Fibroblast of villous mesenchyme (primary cell): Measurements from ENCODE around the gene CFAP61. TPM values are rescaled to one million over a fixed set of nuclear protein-coding genes. Genes with fewer than 3 reads are reported as not detected.

Experiments used
- DNase-seq: peaks from one replicate; pipeline ENCODE4 v3.0.0-alpha.2; 2010; ENCODE audit warnings: low read depth
- H3K4me3 ChIP-seq: 2 replicates; pipeline ENCODE4 v1.5.1; 2011; ENCODE audit warnings: low read depth, mild to moderate bottlenecking, low read length
- small RNA-seq: library from RNA; depleted of rRNA; stranded (forward); fragments of <200 nt; gene quantifications from one replicate; pipeline ENCODE3, GENCODE V24; 2012
- total RNA-seq: library from RNA; depleted of rRNA; stranded (reverse); fragments of >200 nt; gene quantifications from 2 replicates; pipeline ENCODE4 v1.2.3, GENCODE V29; 2012
- TF ChIP-seq, protein P1 (sequence below): IDR thresholded peaks from 2 replicates; pipeline ENCODE4 v1.5.1; 2012; ENCODE audit warnings: low read depth, mild to moderate bottlenecking, low read length; ENCODE audit not compliant: insufficient read depth

CFAP61 gene
- total RNA-seq, 1 donor = 0.43 TPM

DNA sequence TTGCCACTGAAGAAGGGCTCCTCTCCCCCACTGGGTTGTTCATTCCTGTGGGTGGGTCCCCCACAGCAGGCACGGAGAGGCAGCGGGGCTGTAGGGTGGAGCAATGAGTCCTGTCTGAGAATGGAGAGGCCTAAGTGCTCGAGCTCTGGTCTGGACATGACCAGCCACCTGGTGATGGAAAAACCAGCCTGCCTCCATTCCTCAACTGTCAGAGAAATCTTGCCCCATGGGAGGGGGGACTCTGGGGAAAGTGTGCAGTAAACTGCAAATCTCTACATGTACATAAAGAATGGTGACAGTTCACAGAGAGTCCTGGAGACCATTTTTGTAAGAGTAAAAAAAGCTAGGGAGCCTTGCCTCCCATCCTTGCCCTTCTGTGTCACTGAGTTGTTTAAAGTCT is 349.7 kb downstream of the CFAP61 start:
- no peak for DNase-seq
- no peak overlapping the region for H3K4me3 ChIP-seq
- TF ChIP-seq, protein P1, sequence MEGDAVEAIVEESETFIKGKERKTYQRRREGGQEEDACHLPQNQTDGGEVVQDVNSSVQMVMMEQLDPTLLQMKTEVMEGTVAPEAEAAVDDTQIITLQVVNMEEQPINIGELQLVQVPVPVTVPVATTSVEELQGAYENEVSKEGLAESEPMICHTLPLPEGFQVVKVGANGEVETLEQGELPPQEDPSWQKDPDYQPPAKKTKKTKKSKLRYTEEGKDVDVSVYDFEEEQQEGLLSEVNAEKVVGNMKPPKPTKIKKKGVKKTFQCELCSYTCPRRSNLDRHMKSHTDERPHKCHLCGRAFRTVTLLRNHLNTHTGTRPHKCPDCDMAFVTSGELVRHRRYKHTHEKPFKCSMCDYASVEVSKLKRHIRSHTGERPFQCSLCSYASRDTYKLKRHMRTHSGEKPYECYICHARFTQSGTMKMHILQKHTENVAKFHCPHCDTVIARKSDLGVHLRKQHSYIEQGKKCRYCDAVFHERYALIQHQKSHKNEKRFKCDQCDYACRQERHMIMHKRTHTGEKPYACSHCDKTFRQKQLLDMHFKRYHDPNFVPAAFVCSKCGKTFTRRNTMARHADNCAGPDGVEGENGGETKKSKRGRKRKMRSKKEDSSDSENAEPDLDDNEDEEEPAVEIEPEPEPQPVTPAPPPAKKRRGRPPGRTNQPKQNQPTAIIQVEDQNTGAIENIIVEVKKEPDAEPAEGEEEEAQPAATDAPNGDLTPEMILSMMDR = no peak

DNA sequence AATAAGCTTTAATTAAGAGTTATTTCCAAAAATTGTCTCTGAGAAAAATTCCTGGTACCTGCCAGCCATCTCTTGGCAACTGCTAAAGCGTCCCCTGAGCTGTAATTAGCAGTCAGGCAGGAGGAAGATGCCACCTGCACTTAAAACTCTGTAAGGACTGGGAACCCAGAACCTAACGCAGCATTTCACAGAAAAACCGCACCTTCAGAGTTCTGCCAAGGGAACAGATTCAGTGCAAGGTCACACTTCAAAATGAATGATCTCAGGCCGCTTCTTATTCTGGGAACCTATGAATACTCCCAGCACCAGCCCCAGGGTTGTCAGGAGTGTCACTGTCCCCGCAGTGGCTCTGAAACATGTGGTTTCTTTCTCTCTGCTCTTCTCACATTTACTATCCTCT is 352.3 kb downstream of the CFAP61 start:
- no peak overlapping the region for H3K4me3 ChIP-seq
- TF ChIP-seq, protein P1 = no peak
- DNase-seq = no peak

DNA sequence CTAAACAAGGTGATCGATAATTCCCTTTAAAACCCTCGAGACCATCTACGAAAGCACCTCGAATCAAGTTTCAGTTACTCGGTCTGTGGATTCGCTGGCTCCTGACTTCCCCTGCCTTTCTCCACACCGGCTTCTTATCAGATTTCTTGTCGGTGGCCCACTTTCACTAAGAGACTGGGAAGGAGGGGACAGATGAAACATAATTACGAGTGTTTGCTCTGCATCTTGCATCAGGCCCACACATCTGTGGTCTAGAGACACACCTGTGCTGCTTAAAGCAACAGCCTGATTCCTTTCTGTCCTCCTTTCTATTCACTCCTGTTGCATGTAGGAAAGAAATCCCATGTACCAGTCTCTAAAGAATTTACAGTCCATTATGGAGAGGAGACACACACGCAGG is 353.3 kb downstream of the CFAP61 start:
- TF ChIP-seq, protein P1 = no peak
- H3K4me3 ChIP-seq = no peak overlapping the region
- no peak for DNase-seq

DNA sequence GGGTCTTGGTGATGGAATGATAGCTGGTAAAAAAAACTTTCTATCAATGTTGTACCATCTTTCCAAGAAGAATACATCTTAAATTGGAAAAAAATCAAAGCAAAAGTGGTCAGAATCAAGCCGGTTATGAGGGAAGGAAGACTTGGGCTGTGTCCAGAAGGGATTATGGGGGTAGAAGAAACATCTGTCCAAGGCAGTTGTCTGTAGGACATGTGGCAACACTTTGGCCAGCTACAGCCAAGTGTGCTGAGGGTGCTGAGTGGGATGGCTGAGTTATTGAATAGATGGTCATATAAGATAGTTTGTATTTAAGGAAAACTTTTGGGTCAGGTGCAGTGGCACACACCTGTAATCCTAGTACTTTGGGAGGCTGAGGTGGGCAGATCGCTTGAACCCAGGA is 354.0 kb downstream of the CFAP61 start:
- H3K4me3 ChIP-seq = no peak overlapping the region
- TF ChIP-seq, protein P1 = no peak
- DNase-seq = no peak

DNA sequence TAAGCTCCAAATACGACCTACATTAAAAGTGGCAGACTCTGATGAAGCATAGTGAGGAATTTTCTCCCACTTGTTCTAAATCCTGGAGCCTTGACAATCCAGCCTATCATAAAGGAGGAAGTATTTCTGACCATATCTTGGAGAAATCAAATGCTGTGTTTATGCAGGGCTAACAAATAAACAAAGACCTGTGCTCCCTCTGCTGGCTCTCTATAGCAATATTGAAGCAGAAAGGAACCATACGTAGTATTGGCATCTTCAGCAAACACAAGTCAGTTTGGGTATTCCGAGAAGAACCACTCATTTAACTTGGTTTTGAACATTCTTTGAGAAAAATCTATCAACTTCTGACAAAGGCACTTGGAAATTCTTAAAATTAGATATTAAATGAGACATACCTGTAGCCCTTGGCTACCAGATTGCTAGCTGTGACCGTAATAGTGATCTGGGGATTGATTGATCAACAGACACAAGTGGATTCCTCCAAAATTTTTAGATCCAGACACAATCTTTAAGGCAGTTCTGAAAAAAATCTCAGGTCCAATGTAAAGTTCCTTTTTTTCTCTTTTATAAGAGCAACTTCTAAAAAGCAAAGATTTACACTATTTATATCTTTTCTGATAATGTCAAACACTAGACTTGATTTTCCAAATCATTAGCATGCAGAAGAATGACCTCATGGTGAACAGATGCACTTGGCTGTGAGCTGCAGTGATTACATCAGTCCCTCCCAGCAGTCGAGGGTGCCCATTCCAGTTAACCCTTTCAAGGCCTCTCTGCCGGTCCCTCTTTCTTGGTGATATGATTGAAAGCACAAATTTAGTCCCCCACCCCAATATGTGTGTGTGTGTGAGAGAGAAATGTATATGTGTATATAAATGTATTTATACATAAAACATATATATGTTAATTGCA is 355.8 kb downstream of the CFAP61 start:
- TF ChIP-seq, protein P1 = peak; percentile 39
- peak; percentile 23 for DNase-seq
- no peak overlapping the region for H3K4me3 ChIP-seq

DNA sequence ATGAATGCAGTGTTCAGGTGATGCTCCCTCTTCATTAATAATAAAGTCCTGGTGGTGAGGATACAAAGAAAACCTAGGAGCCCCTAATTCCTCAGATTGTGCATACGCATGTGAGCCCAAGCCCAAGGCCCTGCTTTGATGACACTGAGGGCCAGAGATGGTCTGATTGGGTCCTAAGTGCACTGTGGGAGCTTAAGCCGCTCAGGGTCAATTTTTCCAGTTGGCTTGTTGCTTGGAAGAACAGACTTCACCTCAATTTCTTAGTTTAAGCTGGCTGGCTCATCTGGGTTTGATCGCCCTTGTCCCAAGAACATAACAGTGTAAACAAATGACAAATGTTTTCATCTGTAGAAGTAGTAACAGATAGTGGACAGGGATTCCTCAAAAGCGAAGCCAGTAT is 357.0 kb downstream of the CFAP61 start:
- no peak for DNase-seq
- TF ChIP-seq, protein P1 = no peak

More for the DNA sequence above, 357.0 kb downstream of the CFAP61 start:
- no peak overlapping the region for H3K4me3 ChIP-seq

Small RNA genes lying within 50 kb of the gene (small RNA-seq; reads per million reads assigned to genes)
- not detected for gene RN7SL690P

Other genes with a start within 250 kb of the CFAP61 start
- 29.3 and 41.5 TPM in 2 replicates for gene NAA20, start 35.2 kb upstream of the CFAP61 start, total RNA-seq
- 22.9 and 31.1 TPM in 2 replicates for gene CRNKL1, start 66 bp upstream of the CFAP61 start, total RNA-seq